GM18868 (cell line): ENCODE measurements around the gene ORMDL1.

Experiments used
- ATAC-seq: cut with Tn5 transposase; IDR thresholded peaks from one replicate; pipeline ENCODE4 v1.9.1; 2021; ENCODE audit warnings: mild to moderate bottlenecking, moderate library complexity; ENCODE audit not compliant: unreplicated experiment

Gene ORMDL1

DNA sequence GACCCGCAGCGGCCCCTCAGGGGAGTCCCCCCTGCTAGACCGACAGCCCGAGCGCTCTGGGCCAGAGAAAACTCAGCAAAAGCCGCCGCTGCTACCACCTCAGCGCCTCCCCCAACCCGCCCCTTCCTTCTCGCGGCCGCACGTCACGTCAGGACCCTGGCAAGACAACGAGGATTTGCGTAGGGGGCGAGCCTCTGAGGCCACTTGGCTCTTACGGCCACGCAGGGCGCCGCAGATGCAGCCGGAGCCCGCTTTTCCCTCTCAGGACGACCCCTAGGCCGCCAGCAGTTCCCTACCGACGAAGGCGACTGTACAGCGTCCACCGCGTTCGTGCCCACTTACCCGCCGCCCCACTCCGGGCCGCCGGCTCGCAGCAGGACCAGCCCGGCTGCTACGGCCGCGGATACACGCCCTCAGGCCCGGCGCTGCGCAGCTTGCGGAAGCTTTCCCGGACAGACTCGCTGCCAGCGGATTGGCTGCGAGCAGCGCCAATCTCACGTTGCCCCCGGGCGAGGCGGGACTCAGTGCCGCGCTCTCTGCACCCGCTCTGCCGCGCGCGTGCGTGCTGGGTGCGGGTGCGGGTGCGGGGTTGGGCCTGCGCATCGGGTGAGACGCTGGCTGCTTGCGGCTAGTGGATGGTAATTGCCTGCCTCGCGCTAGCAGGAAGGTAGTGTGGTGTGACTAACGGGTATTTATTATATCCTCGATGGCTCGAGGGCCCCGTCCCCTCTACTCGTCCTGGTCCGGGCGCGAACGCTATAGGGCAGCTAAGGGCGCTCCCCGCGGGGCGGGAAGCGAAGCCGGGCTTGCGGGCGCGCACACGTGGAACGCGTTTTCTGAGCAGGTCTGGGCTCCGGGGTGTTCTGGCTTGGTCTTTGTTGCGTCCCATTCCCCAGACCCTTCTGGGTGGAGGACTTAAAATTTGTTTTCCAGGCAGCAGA is at the start of gene ORMDL1, which contains the start of gene PMS1:
Gene ORMDL1 (minus strand): TSS at position 413 of the 941 bp plus-strand sequence. CDS start 1,744 bp downstream, outside the sequence.
Gene PMS1 (plus strand): TSS at position 524 of the 941 bp plus-strand sequence. CDS start 7,360 bp downstream, outside the sequence.
- peak; percentile 91 for ATAC-seq

DNA sequence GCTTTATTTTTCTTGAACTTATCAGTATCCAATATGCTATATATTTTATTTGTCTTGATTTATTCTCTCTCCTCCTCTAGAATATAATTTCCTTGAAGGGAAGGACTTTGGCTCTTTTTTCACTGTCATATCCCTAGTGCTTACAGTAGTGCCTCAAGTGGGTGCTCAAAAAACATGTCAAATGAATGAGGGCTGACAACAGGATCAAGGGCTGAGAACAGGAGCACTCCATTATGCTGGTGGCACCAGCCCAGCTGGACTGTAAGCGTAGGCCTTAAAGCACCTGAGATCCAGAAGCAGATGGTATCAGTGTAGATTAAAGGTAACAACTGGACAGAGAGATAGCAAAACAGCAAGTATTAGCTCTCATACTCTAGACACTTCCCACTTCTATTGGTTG is 46.4 kb upstream of the ORMDL1 start:
- ATAC-seq: no peak

- no peak for ATAC-seq
Measured at GRCh38 chr2:189829102-189829833, 45.1 kb upstream of the ORMDL1 start.

DNA sequence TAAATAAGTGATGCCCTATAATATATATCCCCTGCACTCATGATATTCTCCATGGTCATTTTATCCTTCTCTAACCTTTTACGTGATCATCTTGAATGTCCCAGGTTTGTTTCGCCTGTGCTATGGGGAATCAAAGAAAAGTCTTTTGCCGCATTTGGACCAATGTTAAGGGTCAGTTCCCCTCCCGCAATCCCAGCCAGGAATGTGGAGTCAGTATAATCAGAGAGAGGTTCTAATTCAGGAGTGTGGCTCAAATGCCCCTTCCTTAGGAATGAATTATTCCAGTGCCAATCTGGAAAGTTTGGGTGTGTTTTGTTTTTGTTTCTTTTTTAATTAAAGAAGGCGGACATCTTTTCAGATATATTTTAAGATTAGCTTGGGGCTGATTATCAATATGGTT is 41.9 kb upstream of the ORMDL1 start:
- no peak for ATAC-seq

GRCh38 chr2:189824694-189825396 is 40.7 kb upstream of the ORMDL1 start:
- no peak for ATAC-seq

GRCh38 chr2:189821953-189822748 is 38.0 kb upstream of the ORMDL1 start:
- no peak for ATAC-seq

DNA sequence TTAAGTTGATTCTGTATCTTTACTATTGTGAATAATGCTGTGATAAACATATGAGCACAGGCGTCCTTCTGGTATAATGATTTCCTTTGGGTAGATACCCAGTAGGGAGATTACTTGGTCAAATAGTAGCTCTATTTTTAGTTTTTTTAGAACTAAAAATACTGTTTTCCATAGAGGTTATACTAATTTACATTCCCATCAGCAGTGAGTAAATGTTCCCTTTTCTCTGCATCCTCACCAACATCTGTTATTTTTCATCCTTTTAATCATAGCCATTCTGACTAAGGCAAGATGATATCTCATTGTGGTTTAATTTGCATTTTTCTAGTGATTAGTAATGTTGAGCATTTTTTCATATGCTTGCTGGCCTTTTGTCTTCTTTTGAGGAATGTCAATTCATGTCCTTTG is 35.2 kb upstream of the ORMDL1 start:
- no peak for ATAC-seq

DNA sequence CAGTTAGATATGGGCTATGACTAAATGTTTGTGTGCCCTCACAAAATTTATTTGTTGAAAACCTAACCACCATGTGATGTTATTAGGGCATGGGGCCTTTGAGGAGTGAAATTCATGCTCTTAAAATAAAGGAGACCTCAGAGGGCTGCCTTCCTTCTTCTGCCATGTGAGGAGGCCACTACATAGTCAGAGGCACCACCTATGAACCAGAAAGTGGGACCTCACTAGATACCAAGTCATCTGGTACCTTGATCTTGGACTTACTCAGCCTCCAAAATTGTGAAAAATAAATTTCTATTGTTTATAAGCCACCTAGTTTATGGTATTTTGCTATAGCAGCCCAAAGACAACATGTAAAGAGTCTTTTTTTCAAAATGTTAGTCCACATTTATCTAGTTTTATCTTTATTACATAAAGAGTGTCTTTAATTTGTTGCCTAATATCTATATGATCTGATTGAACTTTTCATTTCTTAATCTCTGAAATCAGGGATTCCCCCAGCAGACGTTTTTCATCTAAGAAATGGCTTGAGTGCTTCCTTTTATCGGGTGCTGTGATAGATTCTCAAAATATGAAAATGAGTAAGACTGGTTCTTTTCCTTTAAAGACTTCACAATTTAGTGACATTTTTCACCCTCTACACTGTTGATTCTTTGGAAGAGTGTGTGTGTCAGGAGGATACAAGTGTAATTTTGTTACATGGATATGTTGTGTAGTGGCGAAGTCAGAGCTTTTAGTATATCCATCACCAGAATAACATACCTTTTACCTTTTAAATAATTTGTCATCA is 34.3 kb upstream of the ORMDL1 start:
- ATAC-seq: no peak

DNA sequence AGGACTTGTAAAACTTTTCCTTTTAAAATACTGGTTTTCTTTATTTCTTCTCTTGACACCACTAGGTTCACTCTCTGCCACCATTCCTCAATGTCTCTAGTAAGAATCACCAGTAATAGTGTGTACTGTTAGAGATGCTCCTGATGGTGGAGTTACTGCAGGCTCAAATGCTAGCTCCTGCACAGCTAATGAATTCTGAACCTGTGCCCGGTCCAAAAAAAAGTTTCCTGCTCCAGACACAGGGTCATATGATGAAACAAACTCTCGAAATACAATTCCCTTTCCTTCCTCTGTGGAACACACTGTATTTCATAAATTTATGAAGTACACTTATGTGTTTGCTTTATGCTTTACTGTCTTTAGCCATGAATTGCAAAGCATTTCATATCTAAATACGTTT is 19.3 kb upstream of the ORMDL1 start:
- no peak for ATAC-seq

DNA sequence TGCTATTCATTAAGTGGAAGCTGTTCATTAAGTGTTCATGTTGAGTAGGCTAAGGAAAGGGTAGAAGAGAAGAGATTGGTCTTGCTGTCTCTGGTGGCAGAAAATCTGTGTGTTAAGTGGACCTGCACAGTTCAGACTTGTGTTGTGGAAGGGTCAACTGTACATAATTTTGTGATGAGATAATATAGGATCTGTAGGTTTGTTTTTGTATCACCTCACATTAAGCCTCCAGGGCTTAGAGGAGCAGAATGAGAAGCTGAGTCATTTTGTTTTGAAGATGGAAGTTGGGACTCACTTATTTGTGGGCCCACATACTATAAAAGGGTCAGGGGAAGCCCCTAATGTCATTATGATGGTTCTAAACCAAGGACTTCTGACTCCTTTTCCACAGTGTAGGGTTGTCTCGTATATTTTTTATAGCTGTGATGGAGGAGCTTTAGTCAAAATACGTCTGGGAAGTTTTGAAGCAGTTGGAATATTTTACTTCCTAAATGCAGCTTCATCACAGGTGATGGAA is 18.3 kb upstream of the ORMDL1 start:
- ATAC-seq: no peak

- no peak for ATAC-seq
Measured at GRCh38 chr2:189799531-189799930, 15.4 kb upstream of the ORMDL1 start.

GRCh38 chr2:189799030-189799331 is 14.8 kb upstream of the ORMDL1 start:
- no peak for ATAC-seq

GRCh38 chr2:189798312-189799029 is 14.3 kb upstream of the ORMDL1 start:
- ATAC-seq: peak; percentile 81

DNA sequence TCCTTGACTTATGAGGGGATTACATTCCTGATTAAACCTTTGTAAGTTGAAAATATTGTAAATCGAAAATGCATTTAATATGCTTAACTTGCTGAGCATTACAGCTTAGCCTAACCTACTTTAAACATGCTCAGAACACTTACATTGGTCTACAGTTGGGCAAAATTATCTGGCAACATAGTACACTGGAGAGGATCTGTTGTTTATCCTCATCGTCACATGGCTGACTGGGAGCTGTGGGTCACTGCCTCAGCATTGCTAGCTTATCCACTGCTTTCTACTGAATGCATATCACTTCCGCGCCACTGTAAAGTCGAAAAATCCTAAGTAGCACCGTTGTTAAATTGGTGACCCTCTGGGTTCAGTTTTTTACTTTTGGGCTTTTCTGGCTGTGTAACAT is 13.8 kb upstream of the ORMDL1 start:
- no peak for ATAC-seq

- ATAC-seq: no peak
Measured at GRCh38 chr2:189794310-189794709, 10.2 kb upstream of the ORMDL1 start.

- ATAC-seq: no peak
Measured at GRCh38 chr2:189791338-189792042, 7.4 kb upstream of the ORMDL1 start.

DNA sequence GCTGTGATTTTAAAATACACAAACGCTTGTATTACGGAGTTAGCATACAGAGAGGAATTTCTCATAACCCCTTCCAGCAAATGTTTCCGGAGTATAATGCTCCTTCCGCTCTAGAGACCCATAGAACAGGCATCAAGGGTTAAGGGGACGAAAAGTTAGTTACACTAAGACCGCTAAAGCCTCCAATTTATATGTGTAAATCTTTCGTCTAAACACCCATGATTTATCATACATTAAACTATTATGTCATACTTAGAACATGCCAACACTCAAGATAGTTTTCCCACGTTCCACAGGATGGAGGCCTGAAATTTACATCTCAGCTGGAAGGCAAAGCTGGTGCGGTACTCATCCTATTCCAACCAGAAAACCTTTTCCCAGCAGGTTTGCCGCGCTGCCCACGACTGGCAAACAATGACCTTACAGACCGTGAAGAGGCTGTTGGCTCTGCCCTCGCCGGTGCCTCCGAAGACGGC is 650 bp downstream of the ORMDL1 start:
- ATAC-seq: peak; percentile 10

DNA sequence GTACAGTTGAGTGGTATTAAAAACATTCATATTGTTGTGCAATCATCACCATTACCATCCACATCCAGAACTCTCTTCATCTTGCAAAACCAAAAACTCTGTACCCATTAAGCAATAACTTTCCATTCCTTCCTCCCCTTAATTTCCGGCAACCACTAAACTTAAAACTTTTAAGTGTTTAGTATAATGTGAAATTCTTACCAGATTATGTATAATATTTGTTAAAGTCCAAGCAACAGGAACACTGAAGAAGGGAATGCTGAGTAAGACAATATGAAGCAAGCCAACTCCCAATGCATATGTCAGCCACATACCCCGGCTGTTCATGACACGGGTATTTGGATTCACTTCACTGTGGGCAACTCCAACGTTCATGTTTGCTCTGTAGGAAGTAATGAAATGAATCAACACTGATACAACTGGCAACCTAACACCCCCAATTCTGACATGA is 1.9 kb downstream of the ORMDL1 start:
- ATAC-seq: no peak
